GM19395 (cell line): ENCODE measurements around the gene PPTC7.
"Not testable (repeated sequence)": the region's sequence is repeated elsewhere in the genome, so short reads cannot be mapped to it uniquely, and the experiment has no call there.

Source experiments
- ATAC-seq: cut with Tn5 transposase; IDR thresholded peaks from one replicate; pipeline ENCODE4 v1.9.1; 2021; ENCODE audit warnings: mild to moderate bottlenecking, moderate library complexity; ENCODE audit not compliant: unreplicated experiment

The PPTC7 gene

DNA sequence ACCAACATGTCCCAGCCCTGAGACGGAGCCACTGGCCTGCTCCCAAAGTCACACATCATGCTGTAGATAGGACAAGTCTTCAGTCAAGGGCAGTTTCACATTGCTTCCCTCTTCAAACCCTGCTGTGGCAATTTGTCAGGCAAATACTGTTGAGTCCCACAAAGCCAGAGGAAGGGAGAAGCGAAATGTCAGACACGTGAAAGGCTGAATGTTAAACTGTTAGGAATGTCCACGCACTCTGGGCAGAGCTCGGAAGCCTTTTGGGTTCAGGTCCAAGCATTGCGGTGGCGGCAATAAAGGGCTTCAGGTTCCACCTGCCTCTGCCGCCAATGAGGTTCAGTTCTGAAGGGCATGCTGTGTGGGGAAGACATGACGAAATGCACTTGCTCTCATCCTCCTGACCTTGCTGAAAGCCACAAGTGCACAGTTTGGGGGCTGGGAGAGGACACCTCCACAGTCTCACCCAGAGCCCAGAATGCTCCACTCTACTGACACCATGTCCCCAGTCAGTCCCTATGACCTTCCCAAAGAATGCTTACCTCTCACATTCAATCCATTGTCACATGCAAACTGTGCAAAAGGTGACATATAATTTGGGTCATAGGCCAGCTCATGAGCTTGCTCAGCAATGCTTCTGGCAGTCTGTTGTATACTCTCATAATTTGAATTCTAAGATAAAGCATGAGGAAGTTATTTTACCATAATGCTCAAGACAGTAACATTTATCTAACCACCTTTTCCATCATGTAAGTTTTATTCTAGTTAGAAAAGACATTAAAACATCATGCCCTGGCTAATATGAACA, 45.3 kb downstream of the PPTC7 start:
- no peak for ATAC-seq

DNA sequence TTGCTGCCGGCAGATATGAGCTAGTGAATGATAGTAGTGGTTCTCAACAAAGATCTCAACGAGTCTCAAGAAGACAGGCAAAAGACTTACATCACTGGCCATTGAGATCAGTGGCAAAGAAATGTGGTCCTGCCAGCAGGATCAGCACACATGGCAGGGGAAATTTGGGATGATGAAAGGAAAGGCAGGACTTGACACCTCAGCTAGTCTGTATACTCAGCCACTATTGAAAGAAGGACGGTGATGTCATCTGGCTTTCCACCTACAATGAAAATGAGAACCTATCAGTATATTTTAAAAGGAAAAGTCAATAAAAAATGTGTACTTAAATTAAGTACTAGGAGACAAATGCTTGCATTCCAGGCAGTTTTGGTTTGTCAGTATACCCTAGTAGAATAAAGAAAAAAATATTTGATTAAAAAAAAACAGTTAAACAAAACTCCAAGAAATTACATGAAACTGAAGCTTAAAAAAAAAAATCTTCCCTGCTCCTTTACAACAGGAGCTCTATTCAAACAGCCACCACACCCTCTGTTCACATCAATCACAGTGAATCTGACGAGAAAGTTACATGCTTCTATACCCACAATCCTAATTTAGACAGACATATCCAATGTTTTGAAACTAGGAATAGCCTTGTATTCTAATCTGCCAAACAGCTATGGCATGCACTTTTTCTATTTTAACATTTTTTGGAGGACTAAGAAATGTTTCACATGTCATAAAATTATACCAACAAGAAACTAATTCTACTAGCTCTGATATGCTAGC, 46.1 kb downstream of the PPTC7 start:
- no peak for ATAC-seq

GRCh38 chr12:110534811-110535210, 48.3 kb downstream of the PPTC7 start:
- no peak for ATAC-seq

- no peak for ATAC-seq
These were observed 49.5 kb downstream of the PPTC7 start for GRCh38 chr12:110533607-110534006.

DNA sequence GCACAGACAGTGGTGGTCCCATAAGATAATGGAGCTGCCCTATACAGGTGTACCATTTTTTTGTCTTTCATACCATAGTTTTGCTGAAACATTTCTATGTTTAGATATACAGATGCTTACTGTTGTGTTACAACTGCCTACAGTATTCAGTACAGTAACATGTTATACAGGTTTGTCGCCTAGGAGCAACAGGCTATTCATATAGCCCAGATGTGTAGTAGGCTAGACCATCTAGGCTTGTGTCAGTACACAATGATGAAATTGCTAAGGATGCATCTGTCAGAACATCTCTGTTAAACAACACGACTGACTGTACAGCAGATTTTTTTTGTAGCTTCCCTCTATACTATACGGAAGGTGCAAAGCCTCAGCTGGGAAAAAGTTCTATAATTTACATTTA, 50.5 kb downstream of the PPTC7 start:
- ATAC-seq = no peak

DNA sequence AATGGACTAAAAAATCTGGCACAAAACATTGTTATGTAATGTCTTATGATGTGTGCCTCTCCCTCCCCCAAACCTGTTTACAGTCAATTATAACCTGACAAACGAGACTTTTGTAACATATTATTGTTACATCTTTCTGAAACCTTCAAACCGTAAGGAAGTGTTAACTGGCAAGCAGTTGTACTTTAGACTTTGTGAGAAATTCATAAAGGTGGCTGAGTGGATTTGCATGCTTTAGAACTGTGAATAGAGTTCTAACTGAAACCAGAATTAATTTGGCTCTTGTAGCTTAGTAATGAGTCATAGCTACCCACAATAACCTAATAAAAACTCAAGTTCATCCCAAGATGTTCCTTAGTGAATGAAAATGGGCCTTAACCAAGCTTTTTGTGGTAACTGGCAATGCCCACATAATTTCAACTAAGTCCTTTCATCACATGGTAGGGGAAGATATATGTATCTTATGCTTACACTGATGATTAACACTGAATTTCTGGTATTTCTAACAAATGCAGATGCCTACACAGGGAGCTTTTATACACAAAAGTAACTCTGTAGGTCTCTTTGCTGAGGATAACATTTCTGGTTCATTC, 51.3 kb downstream of the PPTC7 start:
- ATAC-seq = peak; percentile 90

DNA sequence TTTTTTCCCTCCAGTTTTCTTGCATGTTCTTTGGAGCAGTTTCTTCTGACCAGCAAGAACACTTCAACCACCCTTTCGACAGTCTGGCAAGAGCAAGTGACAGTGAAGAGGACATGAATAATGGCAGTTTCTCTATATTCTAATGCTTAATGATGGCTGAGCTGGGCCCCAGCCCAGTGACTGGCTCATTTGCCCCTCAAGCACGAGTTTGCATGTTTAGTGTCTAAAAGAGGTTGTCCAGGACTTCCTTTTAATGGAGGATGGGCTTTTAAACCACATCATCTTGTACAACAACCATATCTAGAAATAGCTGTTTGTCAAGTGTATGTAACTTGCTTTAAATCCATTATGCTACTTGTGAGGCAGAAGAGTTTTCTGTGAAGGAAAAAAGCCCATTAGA, 52.6 kb downstream of the PPTC7 start:
- ATAC-seq = no peak

- ATAC-seq = no peak
These were observed 54.8 kb downstream of the PPTC7 start for GRCh38 chr12:110528277-110528839.

GRCh38 chr12:110520876-110521712, 62.0 kb downstream of the PPTC7 start:
- not testable (repeated sequence) for ATAC-seq

DNA sequence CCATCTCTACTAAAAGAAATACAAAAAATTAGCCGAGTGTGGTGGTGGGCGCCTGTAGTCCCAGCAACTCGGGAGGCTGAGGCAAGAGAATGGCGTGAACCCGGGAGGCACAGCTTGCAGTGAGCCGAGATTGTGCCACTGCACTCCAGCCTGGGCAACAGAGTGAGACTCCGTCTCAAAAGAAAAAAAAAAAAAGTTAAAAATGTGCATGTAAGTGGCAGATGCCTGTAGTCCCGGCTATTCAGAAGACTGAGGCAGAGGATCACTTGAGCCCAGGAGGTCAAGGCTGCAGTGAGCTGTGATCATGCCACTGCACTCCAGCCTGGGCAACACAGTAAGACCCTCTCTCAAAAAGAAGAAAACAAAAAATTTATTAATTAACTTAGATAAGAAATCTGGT, 65.1 kb downstream of the PPTC7 start:
- ATAC-seq = not testable (repeated sequence)

GRCh38 chr12:110516995-110517394, 66.1 kb downstream of the PPTC7 start:
- no peak for ATAC-seq

DNA sequence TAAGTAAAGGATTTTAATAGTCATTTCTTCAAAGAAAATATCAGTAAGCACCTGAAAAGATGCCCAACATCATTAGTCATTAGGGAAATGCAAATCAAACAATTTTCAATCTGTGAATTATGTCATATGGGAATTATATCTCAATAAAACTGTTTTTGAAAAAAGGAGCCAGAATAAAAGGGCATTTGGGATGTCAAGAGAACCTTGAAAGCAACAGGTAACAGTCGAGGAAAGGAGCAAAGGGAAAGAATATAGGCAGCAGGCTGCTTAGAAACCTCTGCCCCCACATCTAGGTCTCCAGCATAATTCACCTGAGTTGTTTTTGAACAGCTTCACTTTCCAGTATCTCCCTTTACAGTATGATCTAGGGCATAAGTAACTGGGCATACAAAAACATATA, 68.8 kb downstream of the PPTC7 start:
- no peak for ATAC-seq

DNA sequence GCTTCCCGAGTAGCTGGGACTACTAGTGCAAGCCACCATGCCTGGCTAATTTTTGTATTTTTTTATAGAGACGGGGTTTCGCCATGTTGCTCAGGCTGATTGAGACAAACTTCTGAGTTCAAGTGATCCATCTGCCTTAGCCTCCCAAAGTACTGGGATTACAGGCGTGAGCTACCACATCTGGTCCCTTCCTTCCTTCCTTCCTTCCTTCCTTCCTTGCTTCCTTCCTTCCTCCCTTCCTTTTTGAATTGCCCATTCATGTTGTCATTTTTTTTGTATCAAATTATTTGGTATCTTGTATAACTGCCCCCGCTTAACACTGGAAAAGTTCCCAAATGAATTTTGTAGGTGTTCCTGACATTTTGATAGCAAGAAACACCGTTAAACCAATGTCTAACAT, 69.3 kb downstream of the PPTC7 start:
- ATAC-seq = no peak

GRCh38 chr12:110508071-110508586, 75.0 kb downstream of the PPTC7 start:
- ATAC-seq = no peak

GRCh38 chr12:110505332-110505731, 77.8 kb downstream of the PPTC7 start:
- ATAC-seq = no peak

- ATAC-seq = no peak
These were observed 79.7 kb downstream of the PPTC7 start for GRCh38 chr12:110503432-110503831.

DNA sequence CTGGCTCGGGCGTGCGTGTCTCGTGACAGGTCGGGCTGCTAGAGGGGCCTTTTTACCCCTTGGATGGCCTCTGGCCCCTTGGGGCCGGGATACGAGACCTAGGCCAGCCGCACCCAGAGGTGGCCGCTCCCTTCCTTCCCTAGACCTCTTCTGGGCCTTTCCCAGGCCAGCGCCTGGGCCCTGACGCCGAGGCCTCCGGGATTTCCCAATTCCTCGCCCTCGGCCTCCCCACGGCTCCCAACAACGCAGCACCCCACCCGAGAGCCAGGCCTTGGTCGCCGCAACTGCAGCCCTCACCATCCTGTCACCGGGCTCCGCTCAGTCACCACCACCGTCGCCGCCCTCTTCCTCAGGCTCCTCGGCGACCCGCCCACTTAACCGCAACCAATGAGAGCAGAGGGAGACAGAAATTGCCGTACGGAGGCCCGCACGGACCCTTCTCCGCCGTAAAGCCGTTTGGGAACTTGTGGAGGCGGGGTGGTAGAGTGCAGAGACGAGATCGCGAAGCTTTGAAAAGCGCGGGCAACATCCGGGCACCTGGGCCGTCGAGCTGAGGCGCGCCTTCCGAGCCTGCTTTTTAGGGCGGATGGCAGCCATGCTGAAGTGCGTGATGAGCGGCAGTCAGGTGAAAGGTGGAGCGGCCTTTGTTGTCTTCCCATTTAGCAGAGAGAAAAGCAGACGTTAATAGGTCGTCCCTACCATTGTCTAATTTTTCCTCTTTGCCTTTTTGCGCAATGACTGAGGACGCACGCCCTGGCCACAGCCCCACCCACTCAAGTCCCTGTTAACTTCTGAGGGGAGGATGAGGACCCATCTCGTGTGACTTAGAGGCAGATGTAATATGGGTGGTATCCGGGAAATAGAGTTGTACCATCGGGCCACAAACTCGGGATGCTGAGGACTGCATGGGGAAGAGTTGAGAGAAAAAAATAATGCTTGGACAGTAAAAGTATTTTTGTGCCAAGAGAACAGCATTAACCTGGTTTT, 81.1 kb downstream of the PPTC7 start, which contains the start of the genes RAD9B and VPS29:
TSS of gene RAD9B (plus strand) at position 580 of the 987 bp plus-strand sequence. CDS start at position 587, 7 bp downstream.
TSS of gene VPS29 (minus strand) at position 360 of the 987 bp plus-strand sequence. CDS start at position 300, 60 bp downstream.
- peak; percentile 94 for ATAC-seq

DNA sequence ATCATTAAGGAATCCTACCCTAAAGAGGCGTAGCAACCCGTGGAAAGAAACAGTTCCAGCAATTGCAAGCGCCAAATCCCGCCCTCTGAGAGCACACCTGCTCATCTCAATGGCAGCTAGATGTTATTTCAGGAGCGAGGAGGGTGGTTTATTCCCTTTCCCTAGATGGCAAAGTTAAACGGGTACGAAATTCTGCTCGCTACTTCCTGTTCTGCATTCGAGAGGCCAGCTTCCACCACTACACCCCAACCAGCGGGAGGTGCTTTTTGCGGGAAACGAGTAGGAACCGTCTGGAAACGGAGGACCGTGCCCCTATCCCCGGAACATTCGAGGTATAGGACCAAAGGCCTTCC, 81.7 kb downstream of the PPTC7 start:
- ATAC-seq = no peak
